ENCODE measurements around the gene SLC44A5.

GRCh38 chr1:75502776-75503175 is 108.1 kb downstream of the SLC44A5 start:
- TF ChIP-seq CTCF (IDR thresholded peaks at IDR 0.05) (no peak), POLR2A (IDR thresholded peaks at IDR 0.05) (no peak), POLR2AphosphoS5 (IDR thresholded peaks at IDR 0.05) (no peak)
